MM.1S (cell line): ENCODE data around the gene UGT1A5.

Source experiments
- EZH2 ChIP-seq: fragments of 300-600 bp; sonication (generic); optimal IDR thresholded peaks from 2 replicates; pipeline ENCODE3; 2017; ENCODE audit warnings: low read depth, mild to moderate bottlenecking, antibody characterized with exemption, low read length, mixed read lengths
- EZH2phosphoT487 ChIP-seq: fragments of 300-600 bp; sonication (generic); IDR thresholded peaks from 2 replicates; pipeline ENCODE4 v1.6.1; 2018; ENCODE audit warnings: antibody characterized with exemption, low read length
- TF ChIP-seq, protein P1 (sequence below): fragments of 300-600 bp; sonication (generic); IDR thresholded peaks from 2 replicates; pipeline ENCODE4 v1.5.1; 2016; ENCODE audit warnings: antibody characterized with exemption, low read length, mixed read lengths

DNA sequence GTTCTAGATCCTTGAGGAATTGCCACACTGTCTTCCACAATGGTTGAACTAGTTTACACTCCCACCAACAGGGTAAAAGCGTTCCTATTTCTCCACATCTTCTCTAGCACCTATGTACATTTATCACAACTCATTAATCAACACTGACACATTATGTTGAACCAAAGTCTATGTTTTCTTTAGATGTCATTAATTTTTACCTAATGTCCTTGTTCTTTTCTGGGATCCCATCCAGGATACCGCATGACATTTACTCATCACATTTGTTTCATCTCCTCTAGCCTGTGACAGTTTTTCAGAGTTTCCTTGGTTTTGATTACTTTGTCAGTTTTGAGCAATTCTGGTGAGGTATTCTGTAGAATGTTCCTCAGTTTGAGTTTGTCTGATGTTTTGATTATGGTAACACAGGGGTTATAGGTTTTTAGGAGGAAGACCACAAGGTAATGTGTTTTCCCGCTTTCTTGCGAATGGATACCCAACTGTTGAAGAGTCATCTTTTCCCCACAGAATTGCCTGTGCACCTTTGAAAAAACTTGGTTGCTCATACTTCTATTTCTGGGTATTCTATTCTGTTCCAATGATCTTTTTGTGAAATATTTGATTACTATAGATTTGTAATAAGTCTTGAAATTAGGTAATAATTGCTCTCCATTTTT lies 44.0 kb upstream of the UGT1A5 start:
- TF ChIP-seq, protein P1, sequence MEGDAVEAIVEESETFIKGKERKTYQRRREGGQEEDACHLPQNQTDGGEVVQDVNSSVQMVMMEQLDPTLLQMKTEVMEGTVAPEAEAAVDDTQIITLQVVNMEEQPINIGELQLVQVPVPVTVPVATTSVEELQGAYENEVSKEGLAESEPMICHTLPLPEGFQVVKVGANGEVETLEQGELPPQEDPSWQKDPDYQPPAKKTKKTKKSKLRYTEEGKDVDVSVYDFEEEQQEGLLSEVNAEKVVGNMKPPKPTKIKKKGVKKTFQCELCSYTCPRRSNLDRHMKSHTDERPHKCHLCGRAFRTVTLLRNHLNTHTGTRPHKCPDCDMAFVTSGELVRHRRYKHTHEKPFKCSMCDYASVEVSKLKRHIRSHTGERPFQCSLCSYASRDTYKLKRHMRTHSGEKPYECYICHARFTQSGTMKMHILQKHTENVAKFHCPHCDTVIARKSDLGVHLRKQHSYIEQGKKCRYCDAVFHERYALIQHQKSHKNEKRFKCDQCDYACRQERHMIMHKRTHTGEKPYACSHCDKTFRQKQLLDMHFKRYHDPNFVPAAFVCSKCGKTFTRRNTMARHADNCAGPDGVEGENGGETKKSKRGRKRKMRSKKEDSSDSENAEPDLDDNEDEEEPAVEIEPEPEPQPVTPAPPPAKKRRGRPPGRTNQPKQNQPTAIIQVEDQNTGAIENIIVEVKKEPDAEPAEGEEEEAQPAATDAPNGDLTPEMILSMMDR = no peak
- TF ChIP-seq EZH2 (no peak), EZH2phosphoT487 (no peak)
